Cardiac ventricle fibroblast (primary cell): Measurements from ENCODE around the gene TYSND1. TPM values are rescaled to one million over a fixed set of nuclear protein-coding genes. Genes with fewer than 3 reads are reported as not detected.

Experiments used
- total RNA-seq: library from RNA; depleted of rRNA; stranded (reverse); fragments of >200 nt; gene quantifications from 2 replicates; pipeline ENCODE4 v1.2.3, GENCODE V29; 2015

Gene TYSND1, protein sequence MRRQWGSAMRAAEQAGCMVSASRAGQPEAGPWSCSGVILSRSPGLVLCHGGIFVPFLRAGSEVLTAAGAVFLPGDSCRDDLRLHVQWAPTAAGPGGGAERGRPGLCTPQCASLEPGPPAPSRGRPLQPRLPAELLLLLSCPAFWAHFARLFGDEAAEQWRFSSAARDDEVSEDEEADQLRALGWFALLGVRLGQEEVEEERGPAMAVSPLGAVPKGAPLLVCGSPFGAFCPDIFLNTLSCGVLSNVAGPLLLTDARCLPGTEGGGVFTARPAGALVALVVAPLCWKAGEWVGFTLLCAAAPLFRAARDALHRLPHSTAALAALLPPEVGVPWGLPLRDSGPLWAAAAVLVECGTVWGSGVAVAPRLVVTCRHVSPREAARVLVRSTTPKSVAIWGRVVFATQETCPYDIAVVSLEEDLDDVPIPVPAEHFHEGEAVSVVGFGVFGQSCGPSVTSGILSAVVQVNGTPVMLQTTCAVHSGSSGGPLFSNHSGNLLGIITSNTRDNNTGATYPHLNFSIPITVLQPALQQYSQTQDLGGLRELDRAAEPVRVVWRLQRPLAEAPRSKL
- 16.2 and 17.1 TPM in 2 replicates for total RNA-seq

DNA sequence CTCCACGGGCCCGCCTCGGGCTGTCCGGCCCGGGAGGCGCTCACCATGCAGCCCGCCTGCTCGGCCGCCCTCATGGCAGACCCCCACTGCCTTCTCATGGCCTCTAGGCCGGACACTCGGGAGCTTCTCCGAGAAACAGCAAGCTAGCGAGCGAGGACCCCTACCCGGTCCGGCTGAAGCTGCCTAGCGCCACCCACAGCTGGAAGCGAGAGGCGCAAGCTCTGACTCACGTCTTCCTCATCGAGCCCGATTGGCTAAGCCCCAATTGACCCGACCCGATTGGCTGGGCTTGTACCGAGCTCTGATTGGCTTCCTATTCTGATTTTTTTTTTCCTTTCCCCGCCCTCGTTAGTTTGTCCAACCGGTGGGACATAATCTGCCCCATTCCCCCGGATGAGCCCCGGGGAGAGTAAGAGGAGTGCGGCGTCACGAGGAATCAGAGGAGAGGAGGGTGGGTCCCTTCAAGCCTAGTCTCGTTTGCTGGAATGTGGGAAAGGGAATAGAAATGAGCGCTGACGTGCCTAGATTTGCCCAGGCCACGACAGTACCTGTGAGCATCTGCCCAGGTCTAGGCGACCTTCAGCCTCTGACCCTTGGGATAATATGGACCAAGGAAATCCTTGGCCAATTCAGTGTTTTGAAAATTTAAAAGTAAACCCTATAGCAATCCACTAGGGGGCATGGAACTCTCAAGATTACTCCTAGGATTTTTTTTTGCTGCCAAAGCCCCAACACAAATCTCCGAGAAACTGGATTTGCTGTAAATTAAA lies at the start of gene TYSND1:
Gene TYSND1, minus strand, starts transcription at position 212 of the 770 bp plus-strand sequence. Its CDS starts 114 bp downstream, at position 98.

DNA sequence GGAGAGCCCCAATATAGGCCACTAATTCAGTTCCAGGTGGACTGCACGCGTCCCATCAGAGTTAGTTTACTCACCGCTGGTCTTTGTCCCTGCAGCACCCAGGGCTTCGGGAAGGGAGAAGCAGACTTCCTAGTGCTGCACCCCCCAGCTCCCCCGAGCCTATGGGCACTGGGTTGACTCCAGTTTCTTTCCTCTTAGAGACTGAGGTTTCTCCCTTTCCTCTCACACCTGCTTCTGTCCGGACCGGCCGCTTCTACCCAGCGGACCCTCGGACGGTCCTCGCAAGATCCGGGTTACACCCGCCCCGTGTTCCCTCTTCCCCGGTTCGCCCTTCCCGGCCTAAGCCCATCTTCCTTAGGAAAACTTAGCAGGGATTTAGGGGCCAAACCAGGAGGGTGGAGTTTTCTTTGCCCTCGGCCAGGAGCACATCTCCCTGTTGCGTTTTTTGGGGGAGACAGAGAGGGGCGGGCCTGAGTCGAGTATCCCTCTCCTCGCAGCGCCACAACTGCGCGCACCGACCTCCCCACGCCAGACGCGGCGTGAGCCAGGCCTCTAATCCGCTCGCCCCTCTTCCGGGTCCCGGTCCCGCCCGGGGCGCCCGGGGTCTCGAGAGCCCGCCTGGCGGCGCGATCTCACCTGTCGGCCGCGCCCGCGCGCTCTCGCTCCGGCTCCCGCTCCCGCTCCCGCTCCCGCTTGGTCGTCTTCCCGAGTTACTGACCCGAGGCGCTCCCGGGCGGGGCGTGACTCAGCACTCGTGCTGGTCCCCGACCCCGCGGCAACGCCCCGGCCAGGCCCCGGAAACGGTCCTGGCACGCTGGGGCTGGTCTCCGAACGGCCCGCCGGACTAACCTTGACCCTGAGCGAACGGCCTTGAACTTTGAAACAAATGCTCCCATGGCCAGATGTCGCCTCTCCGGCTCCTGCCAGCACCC lies 14.1 kb downstream of the TYSND1 start, which contains the start of gene AIFM2:
Gene AIFM2, minus strand, starts transcription at position 728 of the 932 bp plus-strand sequence. CDS start 8,741 bp downstream, outside the sequence.

Other genes starting within 250 kb of the TYSND1 start
- gene MACROH2A2, start 93.9 kb downstream of the TYSND1 start, total RNA-seq, result 11.1 and 13.6 TPM in 2 replicates
- gene AIFM2, start 13.9 kb downstream of the TYSND1 start, total RNA-seq, result 6.8 and 9.7 TPM in 2 replicates
- gene SAR1A, start 23.8 kb upstream of the TYSND1 start, total RNA-seq, result 155 and 181 TPM in 2 replicates
- gene PPA1, start 86.7 kb upstream of the TYSND1 start, total RNA-seq, result 129 and 155 TPM in 2 replicates
- gene NPFFR1, start 137.3 kb upstream of the TYSND1 start, total RNA-seq, result not detected in 2 replicates
- gene LRRC20, start 235.9 kb upstream of the TYSND1 start, total RNA-seq, result 4.1 and 4.9 TPM in 2 replicates